Measurements from ENCODE around the gene PDLIM5.

The PDLIM5 gene

DNA sequence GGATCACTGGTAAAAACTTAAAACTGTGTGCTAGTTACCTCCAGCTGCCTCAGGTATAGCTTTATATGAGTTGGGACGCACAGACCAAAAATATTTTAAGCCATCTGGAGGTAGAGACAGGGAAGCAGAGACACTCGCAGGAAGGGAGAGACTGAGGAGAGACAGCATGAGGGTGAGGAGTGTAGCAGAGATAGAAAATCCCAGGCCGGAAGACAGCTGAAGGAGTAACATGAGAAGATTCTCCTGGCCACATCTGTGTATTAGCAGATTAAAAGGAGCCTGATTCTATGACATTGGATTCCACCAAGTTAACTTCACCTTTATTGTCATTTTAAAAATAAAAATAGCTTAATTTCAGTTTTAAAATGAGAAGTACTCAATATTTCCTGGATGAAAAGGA lies 84.3 kb downstream of the PDLIM5 start:
- DNase-seq (ENCODE audit: extremely low read depth, low read depth): no peak
- TF ChIP-seq, protein P1, sequence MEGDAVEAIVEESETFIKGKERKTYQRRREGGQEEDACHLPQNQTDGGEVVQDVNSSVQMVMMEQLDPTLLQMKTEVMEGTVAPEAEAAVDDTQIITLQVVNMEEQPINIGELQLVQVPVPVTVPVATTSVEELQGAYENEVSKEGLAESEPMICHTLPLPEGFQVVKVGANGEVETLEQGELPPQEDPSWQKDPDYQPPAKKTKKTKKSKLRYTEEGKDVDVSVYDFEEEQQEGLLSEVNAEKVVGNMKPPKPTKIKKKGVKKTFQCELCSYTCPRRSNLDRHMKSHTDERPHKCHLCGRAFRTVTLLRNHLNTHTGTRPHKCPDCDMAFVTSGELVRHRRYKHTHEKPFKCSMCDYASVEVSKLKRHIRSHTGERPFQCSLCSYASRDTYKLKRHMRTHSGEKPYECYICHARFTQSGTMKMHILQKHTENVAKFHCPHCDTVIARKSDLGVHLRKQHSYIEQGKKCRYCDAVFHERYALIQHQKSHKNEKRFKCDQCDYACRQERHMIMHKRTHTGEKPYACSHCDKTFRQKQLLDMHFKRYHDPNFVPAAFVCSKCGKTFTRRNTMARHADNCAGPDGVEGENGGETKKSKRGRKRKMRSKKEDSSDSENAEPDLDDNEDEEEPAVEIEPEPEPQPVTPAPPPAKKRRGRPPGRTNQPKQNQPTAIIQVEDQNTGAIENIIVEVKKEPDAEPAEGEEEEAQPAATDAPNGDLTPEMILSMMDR (IDR thresholded peaks at IDR 0.05; ENCODE audit: low read depth, low read length): no peak

DNA sequence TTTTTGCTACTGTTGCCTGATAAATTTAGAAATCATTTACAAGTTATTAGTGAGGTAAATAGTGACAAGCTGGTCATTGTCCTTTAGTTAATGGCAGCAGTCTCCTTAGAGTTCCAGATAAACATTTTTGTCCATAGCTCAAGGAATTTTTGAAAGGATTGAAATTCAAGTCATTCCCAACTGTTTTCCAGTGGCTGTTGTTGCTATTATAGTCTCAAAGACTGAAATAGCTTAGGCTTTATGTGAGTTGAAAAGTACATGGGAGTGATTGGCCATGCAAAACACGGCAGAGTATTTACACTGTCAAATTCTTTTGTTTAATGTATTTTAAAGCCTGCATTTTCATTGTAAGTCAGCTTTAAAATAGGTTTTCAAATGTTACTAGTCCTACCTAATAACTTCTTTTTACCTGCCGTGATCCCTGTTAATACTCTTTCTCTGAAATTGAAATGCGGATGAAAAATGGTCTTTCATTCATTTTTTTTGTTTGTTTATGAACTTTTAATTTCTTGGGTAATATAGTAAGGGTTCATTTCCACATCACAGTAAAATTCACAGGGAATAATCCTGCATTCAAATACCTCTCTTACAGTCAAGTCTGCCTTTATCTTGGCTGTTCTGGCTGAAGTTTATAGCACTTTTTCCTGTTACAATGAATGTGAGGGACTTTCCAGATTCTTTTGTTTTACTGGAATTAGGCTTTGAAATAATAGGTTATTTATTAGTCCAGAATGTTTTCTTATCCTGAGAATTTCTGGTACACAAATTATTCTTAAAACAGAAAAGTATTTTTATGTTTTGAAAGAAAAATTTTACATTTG lies 85.1 kb downstream of the PDLIM5 start:
- TF ChIP-seq, protein P1 (IDR thresholded peaks at IDR 0.05; ENCODE audit: low read depth, low read length): no peak
- DNase-seq (ENCODE audit: extremely low read depth, low read depth): no peak

DNA sequence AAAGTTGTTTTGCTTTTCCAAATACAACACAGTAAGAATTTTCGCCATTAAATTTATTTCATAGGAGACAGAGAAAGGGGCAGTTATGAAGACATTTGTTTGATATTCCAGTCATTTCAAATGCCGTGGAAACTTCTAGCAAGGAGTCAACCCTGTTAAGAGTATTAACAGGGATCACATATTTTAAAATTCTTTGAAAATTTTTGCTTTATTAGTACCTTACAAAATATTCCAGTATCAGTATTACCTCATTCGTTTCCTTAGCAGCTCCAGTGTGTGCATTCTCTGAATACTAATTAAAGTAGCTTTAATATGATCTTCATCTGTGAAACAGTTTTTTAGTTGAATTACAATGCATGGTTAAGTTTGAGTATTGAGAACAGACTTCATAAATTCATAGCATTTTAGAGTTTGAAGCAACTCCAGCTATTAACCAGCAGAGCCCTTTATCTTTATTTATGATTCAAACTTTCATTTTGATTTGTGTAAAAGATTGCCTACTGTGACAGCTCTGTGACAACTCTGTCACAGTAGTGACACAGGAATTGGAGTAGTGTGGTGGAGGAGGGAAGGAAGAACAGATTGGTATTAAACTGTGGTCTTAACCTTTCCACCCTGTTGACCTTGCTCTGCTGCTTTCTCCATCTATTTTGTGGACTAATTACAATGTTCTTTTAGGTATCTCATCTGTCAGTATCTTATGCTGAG lies 86.3 kb downstream of the PDLIM5 start:
- TF ChIP-seq, protein P1 (IDR thresholded peaks at IDR 0.05; ENCODE audit: low read depth, low read length): no peak
- DNase-seq (ENCODE audit: extremely low read depth, low read depth): no peak

DNA sequence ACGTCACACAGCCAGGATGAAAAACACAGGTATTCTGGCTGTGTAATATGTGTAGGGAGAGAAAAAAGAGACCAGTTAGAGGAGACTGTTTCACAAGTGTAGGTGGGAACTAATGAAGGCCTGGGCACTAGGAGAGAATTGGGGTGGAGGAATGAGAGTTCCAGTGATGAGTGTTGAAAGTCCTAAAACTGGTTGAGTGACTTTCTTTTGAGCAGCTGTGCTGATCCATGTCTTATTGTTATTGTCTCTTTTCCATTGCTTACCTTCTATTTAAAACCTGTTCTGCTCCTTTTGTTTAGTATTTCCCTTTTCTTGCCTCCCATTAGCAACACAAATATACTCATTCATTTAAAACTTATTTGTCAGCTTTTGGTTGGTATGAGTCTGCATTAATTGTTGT lies 88.7 kb downstream of the PDLIM5 start:
- no peak for DNase-seq (ENCODE audit: extremely low read depth, low read depth)
- TF ChIP-seq, protein P1 (IDR thresholded peaks at IDR 0.05; ENCODE audit: low read depth, low read length): no peak

DNA sequence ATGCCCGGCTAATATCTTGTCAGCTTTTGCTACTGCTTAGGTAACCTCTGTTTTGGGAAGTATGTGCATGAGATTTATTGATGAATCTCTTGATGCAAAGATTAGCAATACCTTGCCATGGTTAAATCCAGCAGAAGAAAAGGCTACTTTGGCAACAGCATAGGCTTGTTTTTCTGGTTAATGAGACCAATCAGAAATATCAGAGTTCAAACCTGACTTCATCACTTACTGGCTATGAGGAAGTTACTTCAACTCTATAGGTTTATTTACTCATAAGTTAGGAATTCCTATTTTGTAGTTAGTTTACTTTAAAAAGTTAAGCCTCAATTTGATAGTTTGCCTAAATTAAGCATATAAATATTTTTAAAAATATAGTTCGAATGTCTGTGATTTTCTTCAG lies 93.1 kb downstream of the PDLIM5 start:
- TF ChIP-seq, protein P1 (IDR thresholded peaks at IDR 0.05; ENCODE audit: low read depth, low read length): no peak
- DNase-seq (ENCODE audit: extremely low read depth, low read depth): no peak

DNA sequence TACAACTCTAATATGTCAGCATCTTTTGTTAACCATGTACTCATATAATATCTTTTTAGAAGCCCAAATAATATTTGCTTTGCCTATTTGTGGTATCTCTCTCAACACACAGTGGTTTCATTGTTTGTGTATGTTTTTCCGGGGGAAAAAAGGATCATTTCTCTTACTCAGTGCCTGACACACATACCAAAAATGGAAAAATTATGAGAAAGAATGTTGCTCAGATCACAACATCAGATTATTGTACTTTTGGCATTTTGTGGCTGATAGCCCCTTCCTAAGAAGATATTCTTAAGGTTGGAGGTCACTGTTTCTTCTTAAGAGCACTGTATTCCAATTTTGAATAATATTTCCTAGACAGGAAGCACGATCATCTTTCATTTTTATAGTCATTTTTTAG lies 93.6 kb downstream of the PDLIM5 start:
- no peak for DNase-seq (ENCODE audit: extremely low read depth, low read depth)
- TF ChIP-seq, protein P1 (IDR thresholded peaks at IDR 0.05; ENCODE audit: low read depth, low read length): no peak

DNA sequence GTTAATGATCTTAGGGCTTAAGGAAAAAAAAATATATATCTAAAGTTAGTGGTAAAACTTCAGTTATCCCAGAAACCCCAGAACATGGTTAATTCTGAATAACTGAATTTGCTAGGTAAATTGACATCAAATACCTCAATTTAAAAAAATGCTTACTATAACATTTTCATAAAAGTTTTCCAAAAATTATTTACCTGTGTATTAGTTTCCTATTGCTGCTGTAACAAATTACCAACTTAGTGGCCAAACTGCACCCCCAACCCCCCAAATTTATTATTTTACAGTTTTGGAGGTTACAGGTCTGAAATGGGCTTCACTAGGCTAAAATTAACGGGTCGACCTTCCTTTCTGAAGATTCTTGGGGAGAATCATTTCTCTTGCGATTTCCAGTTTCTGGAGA lies 95.2 kb downstream of the PDLIM5 start:
- TF ChIP-seq, protein P1 (IDR thresholded peaks at IDR 0.05; ENCODE audit: low read depth, low read length): no peak
- DNase-seq (ENCODE audit: extremely low read depth, low read depth): no peak

All from AG09319 (cell line).